GM12872 (cell line): Measurements from ENCODE around the gene MAX.

Source experiments
- CTCF ChIP-seq: IDR thresholded peaks from 3 replicates; pipeline ENCODE4 v1.5.1; 2011; ENCODE audit warnings: low read depth, mild to moderate bottlenecking, low read length, moderate library complexity; ENCODE audit not compliant: insufficient read depth

Gene MAX

DNA sequence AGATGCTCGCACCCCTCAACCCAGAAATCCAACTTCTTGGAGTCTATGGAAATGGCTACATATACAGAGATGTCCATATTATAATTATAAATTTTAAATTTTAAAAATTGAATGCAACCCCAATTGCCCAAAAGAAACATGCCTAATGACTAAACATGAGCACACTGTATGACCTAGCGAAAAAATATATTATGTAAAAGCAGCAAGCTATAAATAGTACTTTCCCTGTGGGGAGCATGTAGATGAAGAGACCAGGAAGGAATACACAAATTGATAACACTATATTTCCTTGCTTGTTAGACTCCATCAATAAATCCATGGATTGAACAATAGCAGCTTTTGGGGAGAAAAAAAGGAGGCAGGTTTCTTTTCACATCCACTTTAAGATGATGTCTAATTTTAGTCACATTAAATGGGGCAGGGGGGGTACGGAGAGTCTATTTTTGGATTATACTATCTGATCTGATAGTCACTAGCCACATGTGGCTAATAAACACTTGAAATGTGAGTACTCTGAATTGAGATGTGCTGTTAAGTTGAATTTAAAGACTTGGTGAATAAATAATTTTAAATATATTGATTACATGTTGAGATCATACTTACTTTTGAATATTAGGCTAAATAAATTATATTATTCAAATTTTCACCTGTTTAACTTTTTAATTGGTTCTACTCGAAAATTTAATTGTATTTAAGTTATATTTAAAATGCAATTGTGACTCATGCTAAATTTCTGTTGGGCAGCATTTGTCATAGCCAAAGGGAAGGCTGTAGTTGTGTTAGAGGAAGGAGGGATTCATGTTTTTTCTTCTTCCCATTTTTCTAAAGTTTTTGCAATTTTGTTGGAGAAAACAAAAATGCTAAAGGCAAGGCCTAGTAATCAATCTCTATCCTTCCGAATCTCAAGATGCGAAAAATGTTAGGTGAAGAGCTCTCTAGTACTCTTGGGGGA, 17.5 kb downstream of the MAX start:
- no peak for TF ChIP-seq CTCF

- no peak for TF ChIP-seq CTCF
Measured at GRCh38 chr14:65082930-65083329, 19.4 kb downstream of the MAX start.

- TF ChIP-seq CTCF, result no peak
Measured at GRCh38 chr14:65080960-65081747, 21.2 kb downstream of the MAX start.

DNA sequence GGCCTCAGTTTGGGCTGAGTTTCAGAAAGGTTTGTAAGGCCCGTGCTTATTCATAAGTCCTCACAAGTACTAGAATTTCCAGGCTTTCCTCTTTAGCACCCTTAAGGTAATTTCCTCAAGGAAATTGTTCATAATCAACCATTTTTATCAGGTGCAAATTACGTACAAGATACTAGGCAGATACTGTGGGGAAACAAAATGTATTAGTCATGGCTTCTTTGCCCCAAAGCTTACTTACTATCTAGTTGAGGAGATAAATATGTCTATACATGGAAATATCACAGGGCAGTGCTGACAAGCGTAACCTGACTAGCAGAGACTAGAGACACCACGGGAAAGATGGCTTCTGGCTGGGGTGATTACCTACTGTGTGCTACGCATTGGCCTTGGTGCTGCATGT, 22.5 kb downstream of the MAX start:
- TF ChIP-seq CTCF, result no peak

DNA sequence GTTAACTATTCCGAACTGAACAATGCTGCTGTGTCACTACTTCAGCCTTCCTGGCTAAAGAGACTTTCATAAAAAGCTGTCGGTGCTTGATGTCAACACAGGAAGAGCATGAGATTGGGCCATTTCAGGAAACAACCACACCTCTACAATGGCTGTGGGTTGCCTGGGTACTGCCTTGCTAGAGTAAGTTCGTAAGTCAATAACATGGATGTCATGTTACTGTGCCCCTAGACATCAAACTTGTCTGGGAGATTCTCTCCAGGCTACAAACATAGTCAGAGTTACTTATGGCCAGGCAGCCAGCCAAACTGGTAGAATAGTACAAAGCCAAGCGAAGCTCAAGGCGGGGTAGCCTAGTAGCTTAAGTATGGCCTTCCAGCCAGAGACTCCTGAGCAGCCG, 23.1 kb downstream of the MAX start:
- TF ChIP-seq CTCF, result no peak

- TF ChIP-seq CTCF, result no peak
Measured at GRCh38 chr14:65077318-65077717, 25.0 kb downstream of the MAX start.

GRCh38 chr14:65075628-65076325, 26.5 kb downstream of the MAX start:
- no peak for TF ChIP-seq CTCF
